HG03558 (cell line): Measurements from ENCODE around the gene GCK.
A peak's percentile ranks its signal among the peaks of the same experiment; 100 is the strongest.
"Not testable (repeated sequence)": the region's sequence is repeated elsewhere in the genome, so short reads cannot be mapped to it uniquely, and the experiment has no call there.

ENCODE experiments used
- ATAC-seq: cut with Tn5 transposase; IDR thresholded peaks from one replicate; pipeline ENCODE4 v1.9.1; 2021; ENCODE audit warnings: moderate number of reproducible peaks; ENCODE audit not compliant: unreplicated experiment; ENCODE audit errors: extremely low read depth

The GCK gene

DNA sequence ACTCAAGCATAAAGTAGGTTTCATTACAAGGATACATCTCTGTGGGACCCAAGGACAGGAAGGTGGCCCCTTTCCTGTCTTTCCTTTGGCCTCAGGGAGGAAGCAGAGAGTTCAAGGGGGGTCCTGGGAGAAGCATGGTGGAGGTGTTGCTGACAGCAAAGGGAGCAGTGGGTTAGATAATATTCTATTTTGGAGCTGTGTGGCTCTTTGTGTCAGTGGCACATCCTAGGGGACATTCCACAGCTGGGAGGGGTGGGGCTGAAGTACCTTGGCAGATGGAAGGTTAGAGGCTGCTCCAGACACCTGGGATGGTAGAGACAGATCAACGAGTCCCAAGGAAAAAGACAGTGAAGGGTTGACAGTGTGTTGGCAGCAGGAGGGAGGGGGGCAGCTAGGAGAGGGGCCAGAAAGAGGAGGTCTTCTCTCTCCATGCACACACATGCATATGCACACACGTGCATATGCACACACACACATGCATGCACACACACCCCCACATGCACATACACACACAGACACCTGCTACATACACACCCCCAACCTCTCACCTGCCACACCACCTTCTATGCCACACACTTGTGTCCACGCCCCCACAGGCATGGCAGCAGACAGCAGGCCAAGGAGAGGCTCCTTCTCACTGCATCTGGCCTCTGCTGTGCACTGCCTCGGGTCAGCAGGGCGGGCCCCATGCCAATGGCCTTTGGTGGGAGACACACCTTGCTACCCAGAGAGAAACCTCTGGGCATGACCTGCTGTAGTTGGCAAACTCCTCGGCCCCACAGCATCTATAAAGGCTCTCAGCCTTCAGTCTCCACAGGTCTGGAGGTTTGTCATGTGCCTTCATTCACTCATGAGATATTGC, 60.3 kb downstream of the GCK start:
- no peak for ATAC-seq

DNA sequence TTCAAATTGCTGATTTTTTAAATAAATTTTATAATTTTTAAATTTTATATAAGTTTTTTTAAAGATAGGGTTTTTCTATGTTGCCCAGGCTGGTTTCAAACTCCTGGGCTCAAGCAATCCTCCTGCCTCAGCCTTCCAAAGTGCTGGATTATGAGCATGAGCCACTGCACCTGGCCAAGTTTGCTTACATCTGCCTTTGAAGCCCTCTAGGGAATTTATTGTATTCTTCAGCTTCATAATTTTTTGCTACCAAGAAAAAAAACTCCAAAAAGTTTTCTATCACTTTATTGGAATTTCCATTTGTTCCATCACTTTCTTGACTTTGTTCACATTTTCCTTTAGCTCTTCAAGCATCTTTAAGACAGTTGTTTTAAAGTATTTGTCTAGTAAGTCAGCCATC, 62.1 kb downstream of the GCK start:
- ATAC-seq = no peak

DNA sequence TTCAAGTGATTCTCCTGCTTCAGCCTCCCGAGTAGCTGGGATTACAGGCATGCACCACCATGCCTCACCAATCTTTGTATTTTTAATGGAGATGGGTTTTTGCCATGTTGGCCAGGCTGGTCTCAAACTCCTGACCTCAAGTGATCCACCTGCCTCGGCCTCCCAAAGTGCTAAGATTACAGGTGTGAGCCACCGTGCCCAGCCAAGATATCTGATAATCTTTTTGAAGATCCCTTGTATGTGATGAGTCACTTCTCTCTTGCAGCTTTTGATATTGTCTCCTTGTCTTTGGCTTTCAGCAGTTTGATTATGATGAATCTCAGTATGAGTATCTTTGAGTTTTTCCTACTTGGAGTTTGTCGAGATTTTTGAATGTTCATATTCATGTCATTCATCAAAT, 62.7 kb downstream of the GCK start:
- not testable (repeated sequence) for ATAC-seq

DNA sequence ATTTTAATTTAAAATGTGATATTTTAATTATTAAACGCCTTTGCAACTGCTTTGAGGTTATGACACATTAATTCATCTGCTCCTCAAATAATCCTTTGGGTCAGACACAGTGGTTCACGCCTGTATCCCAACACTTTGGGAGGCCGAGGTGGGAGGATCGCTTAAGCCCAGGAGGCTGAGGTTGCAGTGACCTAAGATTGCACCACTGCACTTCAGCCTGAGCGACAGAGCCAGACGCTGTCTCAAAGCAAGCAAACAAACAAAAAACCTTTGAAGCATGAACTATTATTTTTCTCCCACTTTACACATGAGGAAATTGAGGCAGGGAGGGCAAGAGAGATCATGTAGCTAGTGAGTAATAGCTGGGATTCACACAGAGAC, 64.4 kb downstream of the GCK start:
- ATAC-seq = no peak

GRCh38 chr7:44123190-44124003, 65.8 kb downstream of the GCK start, which contains the start of gene POLD2:
Gene POLD2 (minus strand): TSS chr7:44123548. CDS start chr7:44122053, 1,495 bp downstream.
- peak; percentile 96 for ATAC-seq

DNA sequence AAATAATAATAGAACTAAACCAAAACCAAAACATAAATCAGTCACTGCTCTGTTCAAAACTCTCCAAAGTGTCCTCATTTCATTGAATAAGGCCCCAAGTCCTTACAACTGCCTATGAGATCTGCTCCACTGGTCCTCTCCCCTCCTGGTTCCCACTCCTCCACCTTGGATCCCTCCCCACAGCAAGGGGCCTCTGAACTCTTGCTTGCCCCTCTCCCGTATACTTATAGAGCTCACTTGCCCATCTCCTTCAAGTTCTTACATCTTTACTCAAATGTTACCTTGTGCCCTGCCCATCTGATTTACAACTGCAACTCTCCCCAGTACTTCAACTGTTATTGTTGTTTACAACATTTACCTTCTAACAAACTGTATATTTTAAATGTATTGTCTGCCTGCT, 66.7 kb downstream of the GCK start:
- ATAC-seq = no peak

DNA sequence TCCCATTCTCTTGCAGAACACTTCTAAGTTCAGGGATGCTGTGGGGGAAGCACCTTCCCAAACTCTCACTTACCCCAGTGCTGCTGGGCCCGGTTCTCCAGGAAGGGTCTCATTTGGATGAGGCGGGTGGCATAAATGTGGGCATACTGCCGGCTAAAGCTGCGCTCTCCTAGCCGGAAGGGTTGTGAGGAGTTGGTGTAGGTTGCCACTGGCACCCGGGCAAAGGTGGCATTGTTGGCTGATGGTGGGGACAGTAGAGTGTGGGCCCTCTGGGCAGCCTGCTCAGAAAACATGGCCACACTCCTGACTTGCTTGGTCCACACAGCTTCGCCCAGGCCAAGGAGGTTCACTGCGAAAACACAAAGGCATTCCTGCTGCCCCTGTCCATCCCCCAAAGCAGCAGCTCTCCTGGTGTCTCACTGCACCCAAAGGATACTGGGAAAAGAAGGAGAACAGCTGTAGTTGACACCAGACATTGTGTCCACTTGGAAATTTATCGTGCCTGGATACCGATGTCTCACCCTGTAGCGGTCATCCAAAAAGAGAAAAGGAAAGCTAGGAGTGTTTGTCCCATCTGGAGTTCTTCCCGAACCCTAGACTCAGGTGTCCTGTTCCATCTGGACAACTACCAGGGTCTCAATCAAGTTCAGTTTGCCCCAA, 67.3 kb downstream of the GCK start:
- no peak for ATAC-seq

DNA sequence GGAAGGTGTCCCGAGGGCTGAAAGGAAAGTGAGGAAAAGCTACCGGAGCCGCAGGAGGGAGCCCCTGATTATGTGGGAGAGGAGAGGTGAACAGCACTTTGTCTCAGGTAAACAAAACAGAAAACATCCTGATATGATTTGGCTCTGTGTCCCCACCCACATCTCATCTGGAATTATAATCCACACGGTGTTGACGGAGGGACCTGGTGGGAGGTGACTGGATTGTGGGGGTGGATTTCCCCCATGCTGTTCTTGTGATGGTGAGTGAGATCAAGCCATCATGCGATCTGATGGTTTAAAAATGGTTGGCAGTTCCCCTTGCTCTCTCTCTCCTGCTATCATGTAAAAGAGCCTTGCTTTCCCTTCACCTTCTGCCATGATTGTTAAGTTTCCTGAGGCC, 68.8 kb downstream of the GCK start:
- ATAC-seq = no peak

DNA sequence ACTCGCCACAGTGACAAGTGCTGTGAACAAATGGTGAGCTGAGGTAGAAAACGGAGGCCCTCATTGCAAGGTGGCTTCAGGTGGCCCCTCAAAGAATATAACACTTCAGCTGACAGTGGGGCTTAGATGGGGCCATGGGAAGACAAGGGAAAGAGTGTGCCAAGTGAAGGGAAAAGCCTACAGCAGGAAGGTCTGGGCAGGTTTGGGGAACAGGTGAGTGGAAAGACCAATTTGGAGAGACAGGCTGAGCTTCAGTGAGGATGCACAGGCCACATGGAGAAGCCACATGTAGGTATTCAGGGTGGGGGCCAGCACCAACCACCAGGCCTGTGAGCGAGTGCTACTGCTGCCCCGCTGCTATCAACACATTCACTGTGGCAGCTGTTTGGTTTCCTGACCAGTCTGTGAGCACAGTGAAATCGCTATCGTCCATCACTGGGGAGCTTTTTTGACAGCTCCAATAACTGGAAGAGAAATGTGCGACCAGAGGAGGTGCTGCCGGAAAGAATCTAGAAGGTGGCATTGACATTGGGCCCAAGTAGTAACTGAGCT, 69.3 kb downstream of the GCK start:
- ATAC-seq = no peak

- no peak for ATAC-seq
Observed at GRCh38 chr7:44117801-44118429, 71.3 kb downstream of the GCK start.

GRCh38 chr7:44116789-44117666, 72.2 kb downstream of the GCK start:
- no peak for ATAC-seq

DNA sequence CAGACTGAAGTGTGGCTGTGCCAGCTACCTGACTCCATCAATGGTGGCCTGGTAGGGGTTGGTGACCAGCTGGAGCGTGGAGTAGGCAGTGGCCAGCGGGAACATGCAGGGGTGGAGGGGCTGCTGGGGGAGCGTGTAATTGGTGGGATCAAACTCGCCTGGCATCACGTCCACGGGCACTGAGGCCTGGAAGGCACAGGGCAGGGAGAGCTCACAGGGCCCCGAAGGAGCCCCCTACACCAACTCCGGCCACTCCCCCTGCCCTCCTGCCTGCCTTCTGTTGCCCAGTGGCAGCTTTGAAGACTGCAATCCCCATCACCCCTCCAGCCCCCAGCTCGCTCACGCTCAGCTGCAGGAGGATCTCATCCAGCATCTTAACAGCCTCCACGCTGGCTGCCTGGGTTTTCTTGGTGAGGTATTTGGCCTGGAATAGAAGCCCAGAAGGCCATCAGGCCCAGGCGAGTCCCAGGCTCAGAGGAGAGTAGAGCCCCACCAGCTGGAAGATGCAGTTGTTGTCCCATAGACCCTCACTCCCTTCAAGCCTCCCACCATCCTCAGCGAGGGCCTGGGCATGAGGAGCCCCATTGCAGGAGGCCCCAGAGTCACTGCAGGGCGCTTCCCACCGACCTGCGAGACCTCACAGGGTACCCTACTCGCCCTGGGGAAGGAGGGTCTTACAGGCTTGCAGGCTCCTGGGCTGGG, 73.0 kb downstream of the GCK start:
- no peak for ATAC-seq

DNA sequence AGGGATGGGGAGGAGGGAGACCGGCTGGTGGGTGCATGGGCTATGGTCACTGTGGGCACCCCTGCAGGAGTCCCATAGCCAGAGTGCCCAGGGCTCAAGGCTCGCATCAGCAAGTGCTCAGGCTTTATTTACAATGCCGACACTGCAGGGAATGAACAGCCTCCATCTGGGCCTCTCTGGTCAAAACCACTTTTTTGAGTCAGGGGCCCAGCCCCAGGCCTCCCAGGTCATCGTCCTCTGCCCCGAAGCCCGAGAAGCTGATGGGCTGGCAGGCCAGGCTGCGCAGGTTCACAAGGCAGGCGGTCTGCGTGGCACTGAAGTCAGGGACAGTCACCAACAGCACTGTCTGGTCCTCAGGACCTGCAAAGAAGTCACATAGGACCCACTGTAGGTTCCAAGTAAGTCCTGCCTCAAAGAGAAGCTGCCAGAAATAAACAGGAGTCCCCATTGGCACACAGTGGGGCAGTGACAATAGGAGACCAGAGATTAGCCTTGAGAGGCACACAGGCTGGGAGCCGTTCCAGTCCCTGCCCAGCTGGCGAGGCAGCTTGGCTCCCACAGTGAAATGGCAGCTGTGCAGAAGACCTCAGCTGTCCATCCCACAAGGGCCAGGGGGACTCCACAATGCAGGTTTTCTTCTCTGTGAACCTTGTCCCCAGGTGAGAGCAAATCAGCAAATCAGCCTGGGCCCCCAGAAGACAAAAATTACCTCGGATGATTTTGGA, 74.5 kb downstream of the GCK start:
- ATAC-seq = no peak

- ATAC-seq = no peak
Observed at GRCh38 chr7:44113764-44114354, 75.4 kb downstream of the GCK start.

DNA sequence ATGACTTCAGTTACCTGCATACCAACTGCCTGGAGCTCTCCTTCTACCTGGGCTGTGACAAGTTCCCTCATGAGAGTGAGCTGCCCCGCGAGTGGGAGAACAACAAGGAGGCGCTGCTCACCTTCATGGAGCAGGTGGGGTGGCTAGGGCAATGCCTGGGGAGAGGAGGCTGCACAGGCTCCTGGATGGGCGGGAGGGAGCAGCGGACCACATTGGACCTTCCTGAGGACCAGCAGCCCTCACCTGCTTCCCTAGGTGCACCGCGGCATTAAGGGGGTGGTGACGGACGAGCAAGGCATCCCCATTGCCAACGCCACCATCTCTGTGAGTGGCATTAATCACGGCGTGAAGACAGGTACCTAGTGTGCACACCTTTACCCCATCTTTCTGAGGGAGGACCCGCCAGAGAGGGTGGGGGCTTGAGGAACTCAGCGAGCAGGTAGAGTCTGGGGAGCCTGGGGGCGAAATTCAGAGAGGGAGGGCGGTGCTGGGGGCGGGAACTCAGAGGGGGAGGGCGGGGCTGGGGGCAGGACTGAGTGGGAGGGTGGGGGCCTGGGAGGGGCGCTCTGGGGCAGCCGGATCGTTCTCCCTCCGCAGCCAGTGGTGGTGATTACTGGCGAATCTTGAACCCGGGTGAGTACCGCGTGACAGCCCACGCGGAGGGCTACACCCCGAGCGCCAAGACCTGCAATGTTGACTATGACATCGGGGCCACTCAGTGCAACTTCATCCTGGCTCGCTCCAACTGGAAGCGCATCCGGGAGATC, 76.1 kb downstream of the GCK start:
- ATAC-seq = no peak

DNA sequence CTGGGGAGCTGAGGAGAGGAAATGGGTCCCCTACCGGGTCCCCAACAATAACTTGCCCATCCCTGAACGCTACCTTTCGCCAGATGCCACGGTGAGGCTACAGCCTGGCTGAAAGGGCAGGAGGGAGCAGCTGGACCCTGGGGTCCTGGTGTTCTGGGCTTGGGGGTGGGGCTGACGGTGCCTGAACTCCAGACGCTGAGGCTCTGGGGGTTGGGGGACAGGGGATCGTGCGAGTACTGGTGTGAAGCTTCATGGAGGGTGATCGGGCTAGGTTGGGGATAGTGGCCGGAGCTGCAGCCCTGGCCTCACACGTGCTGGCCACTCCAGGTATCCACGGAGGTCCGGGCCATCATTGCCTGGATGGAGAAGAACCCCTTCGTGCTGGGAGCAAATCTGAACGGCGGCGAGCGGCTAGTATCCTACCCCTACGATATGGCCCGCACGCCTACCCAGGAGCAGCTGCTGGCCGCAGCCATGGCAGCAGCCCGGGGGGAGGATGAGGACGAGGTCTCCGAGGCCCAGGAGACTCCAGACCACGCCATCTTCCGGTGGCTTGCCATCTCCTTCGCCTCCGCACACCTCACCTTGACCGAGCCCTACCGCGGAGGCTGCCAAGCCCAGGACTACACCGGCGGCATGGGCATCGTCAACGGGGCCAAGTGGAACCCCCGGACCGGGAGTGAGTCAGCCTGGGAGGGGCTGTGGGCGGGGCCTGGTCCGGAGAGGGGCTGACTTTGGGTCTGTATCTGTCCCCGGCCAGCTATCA, 76.8 kb downstream of the GCK start:
- no peak for ATAC-seq
